OCI-LY3 (cell line): Measurements from ENCODE around the gene HAO2.
A peak's percentile ranks its signal among the peaks of the same experiment; 100 is the strongest.

Experiments used
- H2AFZ ChIP-seq: fragments of 200-600, 300-600 bp; shearing (Covaris generic); 2 replicates; pipeline ENCODE4 v1.6.0; 2014; ENCODE audit warnings: antibody characterized with exemption, low read depth, low read length
- H3K27ac ChIP-seq: fragments of 200-600, 300-600 bp; sonication (generic); 2 replicates; pipeline ENCODE4 v1.5.1; 2014; ENCODE audit warnings: mild to moderate bottlenecking, low read length, moderate library complexity, mixed read lengths
- H3K27me3 ChIP-seq: fragments of 200-600, 300-600 bp; sonication (generic); 2 replicates; pipeline ENCODE4 v1.6.1; 2014; ENCODE audit warnings: low read depth, low read length, mixed read lengths
- H3K36me3 ChIP-seq: fragments of 200-600, 300-600 bp; sonication (generic); replicated peaks from 2 replicates; pipeline ENCODE3; 2014; ENCODE audit warnings: low read depth, low read length, mixed read lengths
- H3K4me1 ChIP-seq: fragments of 300-600, 200-600 bp; sonication (generic); 2 replicates; pipeline ENCODE4 v1.6.1; 2014; ENCODE audit warnings: low read length, mixed read lengths
- H3K4me2 ChIP-seq: fragments of 200-600, 300-600 bp; sonication (generic); 2 replicates; pipeline ENCODE4 v1.6.1; 2014; ENCODE audit warnings: low read length, mixed read lengths
- H3K4me3 ChIP-seq: fragments of 300-600, 200-600 bp; sonication (generic); 2 replicates; pipeline ENCODE4 v1.5.1; 2014; ENCODE audit warnings: antibody characterized with exemption, mild to moderate bottlenecking, low read length, moderate library complexity
- H3K79me2 ChIP-seq: fragments of 300-600, 200-600 bp; shearing (Covaris generic); 2 replicates; pipeline ENCODE4 v1.6.1; 2014; ENCODE audit warnings: mild to moderate bottlenecking, low read length, mixed read lengths
- H3K9ac ChIP-seq: fragments of 300-600, 200-600 bp; shearing (Covaris generic); 2 replicates; pipeline ENCODE4 v1.6.0; 2014; ENCODE audit warnings: mild to moderate bottlenecking, low read length, moderate library complexity
- H3K9me3 ChIP-seq: fragments of 200-600, 300-600 bp; shearing (Covaris generic); 2 replicates; pipeline ENCODE4 v1.6.1; 2014; ENCODE audit warnings: low read length, mixed read lengths; ENCODE audit not compliant: insufficient read depth
- H4K20me1 ChIP-seq: fragments of 200-600, 300-600 bp; sonication (generic); 2 replicates; pipeline ENCODE4 v1.6.1; 2016; ENCODE audit warnings: low read length, mixed read lengths; ENCODE audit not compliant: insufficient read depth
- CTCF ChIP-seq: fragments of 200-600, 300-600 bp; sonication (generic); IDR thresholded peaks from 2 replicates; pipeline ENCODE4 v1.5.1; 2014; ENCODE audit warnings: antibody characterized with exemption, low read length, low read depth
- EZH2phosphoT487 ChIP-seq: fragments of 200-600 bp; shearing (Covaris generic); IDR thresholded peaks from 2 replicates; pipeline ENCODE4 v1.6.1; 2018; ENCODE audit warnings: antibody characterized with exemption, mixed run types, low read depth

Gene HAO2

DNA sequence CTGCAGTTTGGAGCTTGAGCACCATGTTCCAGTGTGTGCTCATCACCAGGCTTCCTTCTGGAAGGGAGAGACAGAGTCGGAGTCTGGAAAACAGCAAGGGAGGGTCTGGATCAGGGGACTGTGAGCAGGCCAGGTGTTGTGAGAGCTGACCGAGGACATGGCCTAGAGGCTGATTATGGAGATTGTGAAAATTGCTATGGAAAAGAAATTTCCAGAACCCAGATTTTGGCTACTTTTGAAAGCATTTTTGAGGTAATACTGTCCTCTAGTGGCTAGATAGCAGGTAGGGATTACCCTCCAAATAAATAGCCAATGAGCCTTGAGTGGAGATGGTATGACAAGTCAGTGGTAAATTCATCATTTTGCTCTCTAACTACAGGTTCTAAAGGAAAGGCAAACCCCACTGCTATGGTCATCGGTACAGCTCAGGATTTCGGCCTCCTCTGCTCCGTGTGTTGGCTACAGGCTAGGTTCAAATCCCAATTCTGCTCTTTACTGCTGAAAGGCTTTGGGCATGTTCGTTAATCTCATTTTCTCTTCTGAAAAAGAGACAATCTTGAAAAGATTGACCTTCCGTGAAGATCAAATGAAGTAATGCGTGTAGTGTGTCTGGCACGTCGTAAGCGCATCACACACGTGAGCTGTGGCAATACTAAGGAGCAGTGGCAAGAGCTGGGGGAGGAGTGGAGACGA is 1.0 kb upstream of the HAO2 start:
- Histone ChIP-seq H3K9me3 (no peaks in the 10 kb centered on the region), H2AFZ (no peak overlapping the region), H3K4me1 (no peaks in the 10 kb centered on the region), H3K36me3 (no peaks in the 10 kb centered on the region), H3K9ac (no peak overlapping the region), H3K27ac (no peak overlapping the region), H3K27me3 (peaks cover 22% of the 10 kb centered on the region), H3K4me2 (peak overlapping the region; percentile 34; the same call in 1 of the 2 replicates), H3K79me2 (no peaks in the 10 kb centered on the region), H3K4me3 (peak overlapping the region; percentile 17; the same call in 1 of the 2 replicates), H4K20me1 (no peaks in the 10 kb centered on the region)
- TF ChIP-seq EZH2phosphoT487 (no peak), CTCF (peak; percentile 99)

GRCh38 chr1:119370748-119371147 is 2.2 kb downstream of the HAO2 start:
- no peak for TF ChIP-seq CTCF
- TF ChIP-seq EZH2phosphoT487, result no peak
- H3K4me3 ChIP-seq, result no peak overlapping the region
- H3K27ac ChIP-seq, result no peak overlapping the region
- H3K36me3 ChIP-seq, result no peaks in the 10 kb centered on the region
- no peak overlapping the region for H3K9ac ChIP-seq
- no peak overlapping the region for H3K4me2 ChIP-seq
- H3K9me3 ChIP-seq, result no peaks in the 10 kb centered on the region
- H2AFZ ChIP-seq, result no peak overlapping the region
- H3K4me1 ChIP-seq, result no peaks in the 10 kb centered on the region
- H3K27me3 ChIP-seq, result peaks cover 34% of the 10 kb centered on the region
- H4K20me1 ChIP-seq, result no peaks in the 10 kb centered on the region
- H3K79me2 ChIP-seq, result no peaks in the 10 kb centered on the region

- TF ChIP-seq EZH2phosphoT487 (no peak), CTCF (no peak)
- H2AFZ ChIP-seq, result no peak overlapping the region
- no peak overlapping the region for H3K4me3 ChIP-seq
- H3K36me3 ChIP-seq, result no peaks in the 10 kb centered on the region
- no peak overlapping the region for H3K27ac ChIP-seq
- H3K79me2 ChIP-seq, result no peaks in the 10 kb centered on the region
- no peaks in the 10 kb centered on the region for H3K4me1 ChIP-seq
- H3K4me2 ChIP-seq, result no peak overlapping the region
- H3K9me3 ChIP-seq, result no peaks in the 10 kb centered on the region
- no peaks in the 10 kb centered on the region for H4K20me1 ChIP-seq
- H3K9ac ChIP-seq, result no peak overlapping the region
- peaks cover 34% of the 10 kb centered on the region for H3K27me3 ChIP-seq
These were observed 3.2 kb downstream of the HAO2 start for GRCh38 chr1:119371815-119372214.

DNA sequence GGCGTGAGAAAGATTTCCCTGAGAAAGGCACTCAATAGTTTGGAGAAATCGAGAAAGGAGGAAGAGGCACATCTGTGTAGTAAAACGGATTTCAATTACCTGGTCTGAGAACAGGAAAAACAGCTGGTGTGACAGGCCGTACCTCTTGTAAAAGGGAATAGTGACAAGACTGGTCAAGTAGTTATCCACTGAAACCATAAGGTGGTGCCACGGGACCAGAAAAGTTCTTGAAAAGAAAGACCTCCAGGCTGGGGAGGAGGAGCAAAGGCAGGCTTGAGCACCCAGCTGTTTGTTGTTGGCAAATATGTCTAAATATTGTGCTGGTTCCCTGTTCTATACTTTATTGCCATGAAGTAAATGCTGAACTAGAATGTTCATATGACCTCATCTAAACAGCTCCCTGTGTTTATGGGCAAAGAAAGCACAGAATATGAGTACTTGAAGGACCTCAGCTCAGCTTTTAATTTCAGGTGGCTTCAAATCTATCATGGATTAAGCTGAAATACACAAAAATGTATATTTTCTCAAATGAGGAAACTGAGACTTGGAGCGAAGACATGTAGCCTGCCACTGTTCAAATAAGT is 4.0 kb downstream of the HAO2 start:
- Histone ChIP-seq H2AFZ (no peak overlapping the region), H3K36me3 (no peaks in the 10 kb centered on the region), H4K20me1 (no peaks in the 10 kb centered on the region), H3K27ac (no peak overlapping the region), H3K4me2 (no peak overlapping the region), H3K79me2 (no peaks in the 10 kb centered on the region), H3K4me1 (no peaks in the 10 kb centered on the region), H3K9me3 (no peaks in the 10 kb centered on the region), H3K9ac (no peak overlapping the region), H3K4me3 (no peak overlapping the region), H3K27me3 (peaks cover 34% of the 10 kb centered on the region)
- TF ChIP-seq CTCF, result peak; percentile 52
- TF ChIP-seq EZH2phosphoT487, result no peak
